Measurements from ENCODE around the gene TMEM156.

- no peak for TF ChIP-seq POLR2AphosphoS5 (IDR thresholded peaks at IDR 0.05)
- TF ChIP-seq POLR2A (IDR thresholded peaks at IDR 0.05) = no peak
Observed at GRCh38 chr4:38931125-38931524, 101.1 kb downstream of the TMEM156 start.
